Astrocyte of the hippocampus (primary cell): ENCODE measurements around the gene NEK6.

ENCODE experiments used
- DNase-seq: peaks from one replicate; pipeline ENCODE4 v3.0.0; 2011; ENCODE audit warnings: low read depth, low spot score

The NEK6 gene

DNA sequence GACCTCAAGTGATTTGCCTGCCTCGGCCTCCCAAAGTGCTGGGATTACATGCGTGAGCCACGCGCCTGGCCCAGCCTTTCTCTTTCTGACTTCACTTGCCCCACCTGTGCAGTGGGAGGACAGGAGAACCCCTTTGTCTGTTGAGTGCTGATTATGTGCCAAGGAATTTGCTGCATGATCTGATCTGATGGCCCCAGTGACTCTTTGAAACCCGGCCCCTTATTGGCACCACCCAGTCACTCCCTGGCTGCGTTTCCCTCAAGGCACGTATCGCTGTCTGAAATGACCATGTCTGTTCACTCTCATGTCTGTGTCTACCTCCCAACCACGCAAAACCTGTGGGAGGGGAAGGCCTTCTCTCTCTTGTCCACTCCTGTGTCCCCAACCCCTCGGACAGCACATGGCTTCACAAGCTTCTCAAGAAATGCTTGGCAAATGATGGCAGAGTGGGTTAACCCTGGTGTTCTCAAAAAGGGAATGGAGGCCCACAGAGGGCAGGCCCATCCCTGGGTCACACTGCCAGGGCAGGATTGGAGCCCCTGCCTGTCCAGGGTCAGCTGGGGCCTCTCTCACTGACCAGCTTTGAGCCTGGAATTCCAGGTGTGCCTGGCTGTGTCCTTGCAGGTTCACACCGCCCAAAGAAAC is 21.9 kb downstream of the NEK6 start:
- DNase-seq: peak; percentile 53

DNA sequence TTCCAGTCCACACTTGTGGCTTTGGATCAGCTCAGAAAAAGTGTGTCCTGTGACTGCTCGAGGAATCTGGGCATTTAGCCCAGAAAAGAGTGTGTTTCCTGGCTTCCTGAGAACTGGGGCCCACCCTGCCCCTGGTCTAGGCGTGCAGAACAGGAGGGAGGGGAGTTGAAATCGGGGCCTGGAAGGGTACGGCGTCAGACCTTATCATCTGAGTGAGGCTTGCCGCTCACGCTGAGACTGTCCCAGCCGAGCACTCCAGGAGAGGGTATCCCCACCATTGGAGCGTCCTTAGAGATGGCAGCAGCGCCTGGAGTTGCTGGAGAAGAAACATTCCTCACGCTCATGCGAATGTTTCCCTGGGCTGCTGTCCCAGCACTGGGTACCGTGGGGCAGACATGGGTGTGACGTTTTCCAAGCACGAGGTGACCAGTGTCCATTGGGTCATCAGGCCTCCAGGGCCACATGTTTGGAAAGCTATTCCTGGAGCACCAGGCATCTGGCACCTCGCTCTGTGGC is 22.5 kb downstream of the NEK6 start:
- peak; percentile 97 for DNase-seq

DNA sequence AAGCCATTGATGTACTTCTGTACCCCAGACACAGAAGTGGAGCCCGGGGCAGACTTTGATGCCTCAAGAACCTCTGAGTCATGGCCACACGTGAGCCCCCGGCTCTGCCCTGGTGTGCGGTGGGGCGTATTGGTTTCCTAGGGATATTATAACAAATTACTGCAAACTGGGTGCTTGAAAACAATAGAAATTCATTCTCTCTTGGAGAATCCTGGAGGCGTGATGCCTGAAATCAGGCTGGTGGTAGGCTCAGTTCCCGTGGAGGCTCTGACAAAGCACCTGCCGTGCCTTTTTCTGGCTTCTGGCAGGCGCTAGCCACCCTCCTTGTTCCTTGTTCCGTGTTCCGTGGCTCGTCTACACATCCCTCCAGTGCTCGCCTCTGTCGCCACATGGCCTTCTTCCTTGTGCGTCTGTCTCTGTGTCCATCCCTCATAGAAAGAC is 24.2 kb downstream of the NEK6 start:
- DNase-seq: peak; percentile 86

DNA sequence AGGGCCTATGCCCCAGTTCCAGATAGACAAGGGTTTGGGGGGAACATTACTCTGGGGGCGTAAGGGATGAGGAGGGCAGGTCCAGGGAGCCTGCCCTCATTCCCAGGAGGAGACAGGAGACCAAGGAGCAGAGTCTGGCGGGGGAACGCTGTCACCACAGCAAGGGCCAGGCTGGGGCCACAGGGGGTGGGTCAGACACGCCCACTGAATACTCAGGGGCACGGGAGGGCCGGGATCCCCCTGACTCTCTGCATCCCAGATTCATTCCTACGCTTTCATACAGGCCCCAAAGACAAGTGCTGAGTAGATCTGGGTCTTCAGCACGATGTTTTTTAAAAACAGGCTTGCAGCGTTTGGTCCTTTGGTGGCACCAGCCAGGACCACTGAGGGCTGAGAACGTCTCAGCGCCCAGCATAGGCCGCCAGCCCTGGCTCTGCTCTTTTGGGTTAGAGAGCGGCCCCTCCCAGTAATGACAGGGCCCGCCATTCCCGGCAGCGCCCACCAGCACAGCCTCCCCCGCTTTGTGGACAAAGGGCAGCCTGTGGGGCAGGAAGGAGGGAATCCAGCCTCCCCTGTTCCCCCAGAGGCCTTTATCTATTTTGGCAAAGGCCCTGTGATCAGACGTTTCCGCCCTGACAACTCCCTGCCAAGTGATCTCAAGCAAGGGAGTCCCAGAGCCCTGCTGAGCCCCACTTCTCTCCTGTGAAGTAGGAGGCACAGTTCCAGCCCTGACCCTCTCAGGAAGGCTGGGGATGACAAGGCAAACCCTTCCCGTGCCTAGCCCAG is 24.9 kb downstream of the NEK6 start:
- DNase-seq: peak; percentile 74

DNA sequence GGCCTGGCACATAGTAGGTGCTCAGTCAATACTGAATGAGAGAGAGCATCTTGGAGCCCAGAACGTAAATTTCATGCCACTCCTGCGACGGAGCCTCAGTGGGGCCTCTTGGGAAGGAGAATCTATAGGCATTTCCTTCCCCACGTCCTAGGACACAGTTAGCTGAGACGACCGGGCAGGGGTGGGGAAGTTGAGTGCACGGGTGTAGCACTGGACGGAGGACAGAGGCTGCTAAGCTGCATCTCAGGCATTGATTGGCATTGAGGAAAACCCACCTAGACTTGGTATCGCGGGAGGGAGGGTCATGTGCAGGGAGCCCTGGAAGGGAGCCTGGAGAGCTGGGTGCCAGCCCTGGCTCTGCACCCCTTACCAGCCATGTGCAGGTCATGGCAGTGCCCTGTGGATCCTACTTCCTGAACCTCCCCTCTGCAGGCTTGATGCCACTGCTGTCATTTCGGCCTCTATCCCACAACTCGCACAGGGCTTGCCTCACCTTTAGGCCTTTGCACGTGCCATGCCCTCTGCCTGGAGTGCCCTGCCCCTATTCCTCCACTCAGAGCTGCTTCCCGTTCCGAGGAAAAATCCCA is 25.6 kb downstream of the NEK6 start:
- no peak for DNase-seq

DNA sequence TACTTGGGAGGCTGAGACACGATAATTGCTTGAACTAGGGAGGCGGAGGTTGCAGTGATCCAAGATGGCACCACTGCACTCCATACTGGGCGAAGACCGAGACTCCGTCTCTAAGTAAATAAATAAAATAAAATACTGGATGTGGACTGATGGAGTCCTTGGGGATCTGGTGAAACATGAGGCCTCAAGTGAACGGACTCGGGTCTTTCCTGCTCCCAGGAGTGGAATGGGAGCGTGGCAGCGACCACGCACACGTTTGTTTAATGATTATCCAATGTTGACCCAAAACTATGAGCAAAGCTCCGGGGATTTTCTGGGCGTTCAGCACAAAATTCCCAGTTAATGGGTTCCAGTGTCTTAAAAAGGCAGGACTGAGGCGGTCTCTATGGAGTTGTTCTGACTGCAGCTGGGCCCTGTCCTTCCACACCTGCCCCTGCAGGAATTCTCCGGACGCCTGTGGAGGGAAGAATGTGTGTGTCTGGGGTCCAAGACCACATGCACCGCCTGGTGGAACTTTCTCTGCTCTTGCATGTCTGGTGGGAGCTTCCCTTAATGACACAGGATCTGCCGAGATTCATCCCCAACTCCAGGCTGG is 26.6 kb downstream of the NEK6 start:
- peak; percentile 60 for DNase-seq

DNA sequence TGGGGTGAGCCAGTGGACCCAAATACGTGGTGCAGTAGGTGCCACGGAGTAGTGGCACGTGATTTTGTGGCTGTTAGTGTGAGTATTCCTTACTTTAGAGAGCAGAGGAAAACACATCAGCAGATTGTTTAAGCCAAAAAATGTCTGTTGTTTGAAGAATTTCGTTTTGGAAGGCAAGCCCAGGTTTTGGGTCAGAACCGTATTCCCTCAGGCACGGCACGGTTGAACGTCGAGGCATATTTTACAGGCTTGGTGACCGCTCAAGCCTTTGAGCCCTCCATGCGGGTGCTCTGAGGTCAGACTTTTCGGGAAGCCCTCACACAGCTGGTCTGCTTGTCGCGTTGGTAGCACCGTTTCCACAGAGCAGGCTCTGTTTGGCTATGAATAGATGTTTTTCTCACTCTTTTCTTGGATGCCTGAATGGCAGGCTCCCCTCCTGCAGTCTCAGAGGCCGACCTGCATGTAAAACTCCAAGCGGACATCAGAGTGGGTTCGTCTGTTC is 27.2 kb downstream of the NEK6 start:
- peak; percentile 89 for DNase-seq

DNA sequence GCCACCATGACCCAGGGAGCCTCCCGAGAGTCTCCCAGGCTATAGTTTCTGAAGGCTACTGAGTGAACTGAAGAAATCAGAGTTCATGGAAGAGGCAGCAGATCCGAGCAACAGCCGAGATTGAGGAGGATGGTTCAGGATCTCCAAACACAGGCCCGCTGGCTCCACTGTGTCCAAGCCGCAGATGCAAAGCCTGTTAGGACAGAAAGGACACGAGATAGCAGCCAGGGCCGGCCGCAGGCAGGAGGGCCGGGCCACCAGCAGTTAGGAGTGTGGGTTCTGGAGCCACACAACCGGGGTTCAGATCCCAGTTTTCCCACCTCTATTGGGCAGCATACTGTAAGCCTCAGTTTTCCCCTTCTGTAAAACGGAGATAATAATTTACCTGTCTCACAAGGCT is 27.7 kb downstream of the NEK6 start:
- DNase-seq: no peak

DNA sequence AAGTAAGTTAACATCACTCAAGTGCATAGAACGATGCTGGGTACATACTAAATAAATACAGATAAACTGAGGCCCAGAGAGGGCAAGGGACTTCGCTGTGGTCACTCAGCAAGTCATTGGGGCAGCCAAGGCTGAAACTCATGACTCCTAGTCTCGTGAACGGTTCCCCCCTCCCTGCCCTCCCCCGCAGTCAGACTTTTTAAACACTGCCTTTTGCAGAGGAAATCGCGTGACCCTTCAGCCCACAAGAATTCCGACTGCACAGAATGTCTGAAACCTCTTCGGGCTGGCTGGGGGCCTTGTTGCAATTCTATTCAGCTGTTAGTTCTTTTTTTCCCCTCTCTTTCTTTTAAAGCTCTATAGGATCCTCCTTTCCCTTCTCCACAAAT is 28.1 kb downstream of the NEK6 start:
- DNase-seq: peak; percentile 98

DNA sequence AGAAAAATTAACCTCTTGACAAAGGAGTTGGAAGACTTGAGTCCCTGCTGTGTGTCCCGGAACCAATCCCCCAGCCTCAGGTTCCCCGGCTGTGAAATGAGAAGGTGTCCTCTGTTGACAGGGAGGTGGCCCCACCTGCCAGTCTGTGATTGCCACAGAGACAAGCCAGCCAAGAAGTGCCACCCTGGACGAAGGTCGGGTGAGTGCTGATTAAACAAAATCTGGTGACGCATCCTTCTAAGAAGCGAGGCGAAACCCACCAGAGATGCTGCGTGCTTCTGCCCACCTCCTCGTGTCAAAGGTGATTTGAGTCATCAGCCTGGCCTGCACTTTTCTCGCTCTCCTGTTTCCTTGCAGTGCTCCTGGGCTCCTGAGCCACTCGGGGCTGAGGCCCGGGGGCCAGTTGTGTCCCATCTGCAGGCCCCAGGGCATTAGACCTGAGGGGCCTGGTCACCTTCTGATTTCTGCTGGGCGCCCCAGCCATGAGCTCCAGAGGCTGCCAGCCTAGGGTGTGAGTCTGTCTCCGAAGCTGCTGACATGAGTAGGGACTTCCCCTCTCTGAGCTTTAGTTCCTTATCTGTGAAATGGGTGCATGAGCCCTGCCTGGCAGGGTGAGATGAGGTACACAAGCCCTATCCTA is 28.7 kb downstream of the NEK6 start:
- DNase-seq: peak; percentile 90

DNA sequence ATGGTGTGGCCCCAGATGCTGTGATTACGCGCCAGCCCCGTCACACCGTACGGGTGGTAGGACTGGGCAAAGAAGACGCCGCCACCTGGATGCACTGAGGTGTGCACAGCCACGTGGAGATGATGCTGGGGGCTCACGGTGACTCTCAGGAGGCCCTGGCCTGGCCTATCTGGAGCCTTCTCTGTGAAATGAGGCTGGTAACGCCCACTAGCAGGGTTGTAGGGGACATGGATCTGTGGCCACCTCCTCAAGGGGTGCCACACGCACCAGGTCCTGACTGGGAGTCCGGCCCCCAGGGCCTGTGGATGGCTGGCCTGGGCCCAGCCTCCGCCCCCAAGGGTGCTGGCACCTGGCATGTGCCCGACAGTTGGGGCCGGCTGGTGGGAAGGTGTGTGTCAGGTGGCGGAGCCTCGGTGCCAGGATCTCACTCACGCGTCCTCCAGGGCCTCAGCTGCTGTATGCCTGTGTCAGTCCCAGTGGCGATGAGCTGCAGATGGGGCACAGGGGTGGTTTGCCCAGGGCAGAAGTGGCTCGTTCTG is 32.4 kb downstream of the NEK6 start:
- no peak for DNase-seq

DNA sequence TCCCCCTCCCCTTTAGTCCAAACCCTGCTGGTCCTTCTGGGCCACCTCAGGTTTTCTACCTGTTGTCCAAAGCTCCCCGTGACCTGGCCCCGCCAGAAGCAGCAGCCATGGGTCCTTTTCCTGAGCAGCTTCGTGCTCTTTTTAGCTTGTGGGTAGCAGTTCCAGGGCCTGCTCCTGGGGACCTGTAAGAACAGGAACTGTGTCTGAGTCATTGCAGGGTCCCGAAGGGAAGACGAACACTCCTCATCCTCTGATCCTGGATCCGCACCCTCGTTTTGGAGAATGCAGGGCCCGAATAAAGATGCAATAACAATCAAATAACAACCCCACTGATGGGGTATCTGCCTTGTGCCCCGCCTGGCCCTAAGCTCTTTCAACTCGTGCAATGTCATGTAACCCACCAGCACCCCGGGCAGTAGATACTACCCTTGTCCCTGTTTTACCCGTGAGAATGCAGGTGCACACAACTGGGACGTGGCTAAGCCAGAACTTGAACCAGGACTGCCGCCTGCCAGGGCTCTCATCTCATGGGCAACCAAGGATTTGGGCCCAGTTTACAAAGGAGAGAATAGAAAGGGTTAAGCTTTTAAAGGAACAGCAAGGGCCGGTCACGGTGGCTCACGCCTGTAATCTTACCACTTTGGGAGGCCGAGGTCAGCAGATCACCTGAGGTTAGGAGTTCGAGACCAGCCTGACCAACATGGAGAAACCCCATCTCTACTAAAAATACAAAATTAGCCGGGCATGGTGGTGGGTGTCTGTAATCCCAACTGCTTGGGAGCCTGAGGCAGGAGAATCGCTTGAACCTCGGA is 33.2 kb downstream of the NEK6 start:
- no peak for DNase-seq

DNA sequence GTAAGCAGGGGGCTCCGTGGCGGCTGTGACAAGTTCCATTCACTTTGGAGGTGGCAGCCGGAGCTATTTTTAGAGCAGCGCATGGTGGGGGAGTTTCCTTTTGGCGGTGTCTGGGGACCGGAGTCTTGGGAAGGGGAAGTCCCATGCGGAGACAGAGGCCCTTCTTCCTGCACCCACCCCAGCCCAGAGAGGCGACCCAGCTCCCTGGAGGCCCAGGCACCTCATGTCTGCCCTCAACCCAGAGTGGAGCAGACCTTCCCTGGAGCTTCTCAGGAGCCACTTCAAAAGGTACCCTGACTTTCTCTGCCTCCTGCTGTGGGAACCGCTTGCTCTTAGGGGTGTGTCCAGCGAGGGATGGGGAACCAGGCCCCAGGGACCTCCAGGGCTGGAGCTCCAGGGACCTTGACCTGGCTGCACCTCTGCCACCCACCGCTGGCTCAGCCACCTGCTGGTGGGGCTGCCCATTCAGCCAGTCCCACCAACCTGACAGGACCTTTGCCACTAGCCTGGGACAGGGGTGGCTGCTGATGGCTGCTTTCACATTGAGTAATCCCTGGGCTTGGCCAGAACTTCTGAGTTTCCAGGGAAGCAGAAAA is 34.1 kb downstream of the NEK6 start:
- DNase-seq: no peak

DNA sequence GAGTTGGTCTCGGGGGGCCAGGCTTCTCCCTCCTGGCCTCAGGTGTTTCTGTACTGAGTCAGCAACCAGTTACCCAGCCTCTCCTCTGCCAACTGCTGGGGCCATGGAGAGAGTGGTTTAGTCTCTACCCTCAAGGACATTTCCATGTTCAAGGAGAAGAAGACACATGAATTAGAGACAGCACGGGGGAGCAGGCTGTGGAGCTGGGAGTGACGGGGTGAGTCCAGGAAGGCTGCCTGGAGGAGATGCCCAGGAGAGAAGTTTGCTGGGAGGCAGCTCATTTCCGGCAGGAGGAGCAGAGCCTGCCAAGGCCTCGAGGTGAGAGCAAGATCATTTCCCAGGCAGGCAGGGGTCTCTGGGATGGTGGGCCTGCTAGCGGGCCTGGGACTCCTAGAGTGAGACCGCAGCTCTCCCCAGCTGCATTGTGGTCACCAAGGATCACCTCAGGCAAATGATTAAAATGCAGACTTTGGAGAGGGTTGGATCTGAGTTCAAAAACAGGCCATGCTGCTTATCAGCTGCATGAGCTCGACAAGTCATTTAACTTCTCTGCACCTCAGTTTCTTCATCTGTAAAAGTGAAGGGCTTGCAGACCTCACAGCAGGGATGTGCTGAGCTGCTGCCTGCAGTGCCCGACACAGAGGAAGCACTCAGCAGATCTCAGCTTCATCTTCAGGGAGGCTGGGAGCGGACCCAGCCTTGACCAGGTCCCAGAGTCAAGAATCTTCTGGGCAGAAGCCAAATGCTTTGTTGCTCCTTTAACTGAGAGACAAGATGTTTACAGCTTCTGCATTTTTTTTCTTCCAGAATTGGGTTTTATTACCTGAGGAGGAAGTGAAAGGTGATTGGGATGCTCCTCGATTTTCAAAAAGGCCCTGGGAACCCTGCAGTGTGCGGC is 35.2 kb downstream of the NEK6 start:
- no peak for DNase-seq

DNA sequence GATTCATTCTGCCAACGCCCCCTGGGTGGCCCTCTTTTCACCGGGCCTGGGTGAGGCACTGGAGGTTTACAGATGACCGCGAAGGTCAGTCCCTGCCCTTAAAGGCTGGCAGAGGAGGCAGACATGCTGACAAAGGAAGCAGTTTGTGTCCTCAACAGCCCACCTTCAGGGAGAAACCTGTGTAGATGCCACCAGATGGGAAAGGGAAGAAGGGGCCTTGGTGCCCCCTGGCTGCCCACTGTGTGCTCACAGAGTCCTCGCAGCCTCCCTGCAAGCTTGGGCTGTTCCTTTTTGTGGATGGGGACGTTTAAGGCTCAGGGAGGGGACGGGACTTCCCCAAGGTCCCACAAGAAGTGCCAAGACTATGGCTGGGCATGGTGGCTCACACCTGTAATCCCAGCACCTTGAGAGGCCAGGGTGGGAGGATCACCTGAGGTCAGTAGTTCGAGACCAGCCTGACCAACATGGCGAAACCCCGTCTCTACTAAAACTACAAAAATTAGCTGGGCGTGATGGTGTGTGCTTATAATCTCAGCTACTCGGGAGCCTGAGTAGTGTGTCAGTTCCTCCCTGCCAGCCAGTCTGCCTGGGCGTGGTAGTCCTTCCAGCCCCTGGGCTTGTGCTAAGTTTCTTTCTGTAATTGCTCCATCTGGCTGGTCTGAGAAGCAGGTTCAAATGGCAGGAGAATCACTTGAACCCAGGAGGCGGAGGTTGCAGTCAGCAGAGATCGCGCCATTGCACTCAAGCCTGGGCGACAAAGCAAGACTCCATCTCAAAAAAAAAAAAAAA is 36.2 kb downstream of the NEK6 start:
- no peak for DNase-seq

DNA sequence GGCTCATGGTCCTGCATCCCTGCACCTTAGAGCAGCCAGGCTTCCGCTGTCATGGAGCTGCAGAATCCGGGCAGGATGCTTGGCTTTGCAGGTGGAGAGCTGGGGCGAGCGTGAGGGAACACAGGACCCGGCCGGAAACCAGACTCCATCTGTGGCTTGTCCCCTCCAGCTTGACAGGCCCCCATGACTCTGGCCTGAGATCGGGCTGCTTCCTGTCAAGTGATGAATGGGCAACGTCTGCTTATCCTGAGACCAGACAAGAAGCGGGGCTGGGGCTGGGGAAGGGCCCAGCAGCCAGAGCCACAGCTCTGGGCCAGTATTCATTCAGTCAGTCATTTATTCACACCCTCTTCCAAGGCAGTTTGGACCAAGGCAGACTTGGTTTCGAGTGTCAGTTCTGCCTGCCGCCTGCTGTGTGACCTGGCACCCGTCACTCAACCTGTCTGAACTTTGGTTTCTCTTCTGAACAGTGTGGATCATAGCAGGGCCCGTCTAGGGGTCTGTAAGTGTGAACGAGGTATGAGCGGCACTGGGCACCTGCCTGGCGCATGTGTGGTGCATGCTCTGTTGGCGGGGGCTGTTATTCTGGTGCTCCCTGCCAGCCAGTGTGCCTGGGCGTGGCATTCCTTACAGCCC is 37.5 kb downstream of the NEK6 start:
- DNase-seq: no peak

DNA sequence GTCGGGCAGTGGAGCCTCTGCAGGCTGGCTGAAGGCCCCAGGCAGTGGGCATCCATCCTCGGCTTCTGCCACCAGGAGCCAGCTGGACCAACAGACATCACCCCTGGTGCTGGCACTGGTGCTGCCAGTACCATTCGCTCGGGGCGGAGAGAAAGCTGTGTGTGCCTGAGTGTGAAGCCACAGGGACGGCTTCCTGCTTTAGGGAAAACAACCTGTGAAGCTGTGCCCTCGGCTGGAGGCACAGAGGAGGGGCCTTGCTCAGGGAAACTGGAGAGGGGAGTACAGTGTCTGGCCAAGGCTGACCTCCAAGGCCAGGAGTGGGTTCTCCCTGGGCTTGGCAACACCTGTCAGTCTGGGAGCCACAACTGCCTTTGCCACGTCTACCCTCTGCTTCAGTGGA is 38.3 kb downstream of the NEK6 start:
- DNase-seq: no peak
